ENCODE results near the gene CNTN1. TPM values are rescaled to one million over a fixed set of nuclear protein-coding genes. Genes with fewer than 3 reads are reported as not detected.
A peak's percentile ranks its signal among the peaks of the same experiment; 100 is the strongest.

The CNTN1 gene
- 1.6 to 4.1 TPM (median 1.8 TPM) in 3 replicates for total RNA-seq
- long read RNA-seq, full-length matches to known transcripts = 1 of 1 reads
- long read RNA-seq, partial matches to known transcripts = 0 of 1 reads
- long read RNA-seq, other reads (novel, unspliced or antisense) = 0 of 1 reads

DNA sequence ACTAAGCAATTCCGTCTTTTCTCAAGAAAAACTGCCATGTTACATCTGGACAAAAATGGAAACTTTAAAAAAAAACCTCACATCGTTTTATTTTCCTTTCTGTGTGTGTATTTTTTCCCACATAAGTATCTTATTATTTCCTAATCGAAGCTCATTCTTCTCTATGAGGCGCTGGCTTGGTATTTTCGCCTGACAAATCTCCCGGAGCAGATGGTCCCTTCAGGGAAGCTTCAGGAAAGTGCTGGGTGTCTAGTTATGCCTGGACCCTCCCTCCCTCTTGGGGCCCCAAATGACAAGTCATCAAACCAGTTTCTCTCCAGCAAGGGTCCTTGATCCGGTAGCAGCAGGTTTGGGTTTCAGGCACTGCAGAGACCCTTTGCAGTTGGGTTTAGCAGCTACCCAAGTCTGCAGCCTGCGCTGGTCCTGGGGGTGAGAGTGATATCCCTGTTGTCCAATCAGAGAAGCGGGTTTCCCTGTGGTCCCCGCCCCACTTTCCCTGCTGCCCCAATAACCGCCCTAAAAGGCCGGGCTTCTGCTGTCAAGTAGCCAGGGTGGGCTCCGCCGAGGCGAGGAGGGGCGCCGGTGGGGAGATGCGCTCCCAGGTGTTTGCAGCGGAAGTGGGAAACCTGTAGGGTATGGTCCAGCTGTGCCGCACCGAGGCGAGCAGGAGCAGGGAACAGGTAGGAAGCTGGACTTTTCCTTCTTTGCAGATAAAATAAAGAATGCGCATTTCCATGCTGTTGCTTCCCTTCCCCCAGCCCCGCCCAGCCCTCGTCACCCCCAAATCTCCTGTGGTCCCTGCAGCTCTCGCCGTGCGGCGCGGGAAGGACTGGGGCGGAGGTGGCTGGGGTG lies at the start of gene CNTN1:
Gene CNTN1, plus strand, starts transcription at position 527 of the 852 bp plus-strand sequence.
- TF ChIP-seq, protein P1, sequence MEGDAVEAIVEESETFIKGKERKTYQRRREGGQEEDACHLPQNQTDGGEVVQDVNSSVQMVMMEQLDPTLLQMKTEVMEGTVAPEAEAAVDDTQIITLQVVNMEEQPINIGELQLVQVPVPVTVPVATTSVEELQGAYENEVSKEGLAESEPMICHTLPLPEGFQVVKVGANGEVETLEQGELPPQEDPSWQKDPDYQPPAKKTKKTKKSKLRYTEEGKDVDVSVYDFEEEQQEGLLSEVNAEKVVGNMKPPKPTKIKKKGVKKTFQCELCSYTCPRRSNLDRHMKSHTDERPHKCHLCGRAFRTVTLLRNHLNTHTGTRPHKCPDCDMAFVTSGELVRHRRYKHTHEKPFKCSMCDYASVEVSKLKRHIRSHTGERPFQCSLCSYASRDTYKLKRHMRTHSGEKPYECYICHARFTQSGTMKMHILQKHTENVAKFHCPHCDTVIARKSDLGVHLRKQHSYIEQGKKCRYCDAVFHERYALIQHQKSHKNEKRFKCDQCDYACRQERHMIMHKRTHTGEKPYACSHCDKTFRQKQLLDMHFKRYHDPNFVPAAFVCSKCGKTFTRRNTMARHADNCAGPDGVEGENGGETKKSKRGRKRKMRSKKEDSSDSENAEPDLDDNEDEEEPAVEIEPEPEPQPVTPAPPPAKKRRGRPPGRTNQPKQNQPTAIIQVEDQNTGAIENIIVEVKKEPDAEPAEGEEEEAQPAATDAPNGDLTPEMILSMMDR (IDR thresholded peaks at IDR 0.05) = no peak
- Mint-ChIP-seq H3K27ac (ENCODE audit: unreplicated experiment) (peak within 1 kb of the TSS; percentile 32), H3K4me1 (ENCODE audit: low read depth) (peaks cover 14% of the 10 kb centered on the region), H3K9me3 (ENCODE audit: low read depth) (no peaks in the 10 kb centered on the region), H3K36me3 (ENCODE audit: low read depth) (no peaks in the 10 kb centered on the region), H3K4me3 (ENCODE audit: unreplicated experiment) (peak within 1 kb of the TSS; percentile 73), H3K27me3 (ENCODE audit: low read depth) (peaks cover 52% of the 10 kb centered on the region)
- peak; percentile 81 for DNase-seq (ENCODE audit: low spot score)

DNA sequence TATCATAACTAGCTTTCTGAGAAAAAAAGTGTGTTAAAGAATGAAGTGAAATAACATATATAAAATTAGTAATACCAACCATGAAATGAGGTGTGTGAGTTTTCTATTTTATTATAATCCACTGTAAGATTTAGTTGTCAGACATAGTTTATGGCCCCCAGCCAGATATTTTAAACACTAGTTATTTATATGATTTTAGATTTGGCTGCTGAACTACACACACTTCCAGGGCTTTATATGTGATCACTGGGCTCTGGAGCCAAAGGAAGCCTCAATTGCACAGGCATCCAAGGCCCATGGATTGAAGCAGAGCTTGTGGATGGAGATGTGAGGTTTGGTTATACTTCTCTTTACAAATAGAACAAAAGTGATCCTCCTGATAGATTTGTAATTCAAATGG lies 48.7 kb upstream of the CNTN1 start:
- no peak for DNase-seq (ENCODE audit: low spot score)
- TF ChIP-seq, protein P1 (IDR thresholded peaks at IDR 0.05) = no peak
- H3K4me1 Mint-ChIP-seq (ENCODE audit: low read depth) = peaks cover 17% of the 10 kb centered on the region
- H3K4me3 Mint-ChIP-seq (ENCODE audit: unreplicated experiment) = no peak overlapping the region
- no peaks in the 10 kb centered on the region for H3K27me3 Mint-ChIP-seq (ENCODE audit: low read depth)
- peaks cover 2% of the 10 kb centered on the region for H3K36me3 Mint-ChIP-seq (ENCODE audit: low read depth)
- no peak overlapping the region for H3K27ac Mint-ChIP-seq (ENCODE audit: unreplicated experiment)
- H3K9me3 Mint-ChIP-seq (ENCODE audit: low read depth) = peaks cover 17% of the 10 kb centered on the region

DNA sequence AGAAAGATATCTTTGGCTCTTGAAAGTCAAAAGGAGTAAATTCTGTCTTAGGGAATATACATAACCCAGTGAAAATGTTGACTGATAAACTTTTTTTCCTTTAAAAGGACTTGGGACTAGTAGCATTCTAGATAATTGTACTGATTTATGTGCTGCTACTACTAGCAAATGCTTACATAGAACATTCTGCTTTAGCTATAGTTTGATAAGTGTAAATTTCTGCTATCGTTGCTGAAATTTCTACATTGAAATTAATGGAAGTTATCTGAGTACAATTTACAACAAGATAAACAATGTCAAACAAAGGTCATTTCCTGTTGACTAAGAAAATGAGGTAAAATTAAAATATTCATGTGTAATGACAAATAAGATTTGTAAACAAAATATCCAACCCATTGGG lies 48.3 kb upstream of the CNTN1 start:
- H3K36me3 Mint-ChIP-seq (ENCODE audit: low read depth) = peaks cover 2% of the 10 kb centered on the region
- peaks cover under 1% of the 10 kb centered on the region for H3K27me3 Mint-ChIP-seq (ENCODE audit: low read depth)
- DNase-seq (ENCODE audit: low spot score) = no peak
- no peak overlapping the region for H3K4me3 Mint-ChIP-seq (ENCODE audit: unreplicated experiment)
- H3K27ac Mint-ChIP-seq (ENCODE audit: unreplicated experiment) = no peak overlapping the region
- TF ChIP-seq, protein P1 (IDR thresholded peaks at IDR 0.05) = no peak
- H3K4me1 Mint-ChIP-seq (ENCODE audit: low read depth) = peaks cover 17% of the 10 kb centered on the region
- peaks cover 17% of the 10 kb centered on the region for H3K9me3 Mint-ChIP-seq (ENCODE audit: low read depth)

DNA sequence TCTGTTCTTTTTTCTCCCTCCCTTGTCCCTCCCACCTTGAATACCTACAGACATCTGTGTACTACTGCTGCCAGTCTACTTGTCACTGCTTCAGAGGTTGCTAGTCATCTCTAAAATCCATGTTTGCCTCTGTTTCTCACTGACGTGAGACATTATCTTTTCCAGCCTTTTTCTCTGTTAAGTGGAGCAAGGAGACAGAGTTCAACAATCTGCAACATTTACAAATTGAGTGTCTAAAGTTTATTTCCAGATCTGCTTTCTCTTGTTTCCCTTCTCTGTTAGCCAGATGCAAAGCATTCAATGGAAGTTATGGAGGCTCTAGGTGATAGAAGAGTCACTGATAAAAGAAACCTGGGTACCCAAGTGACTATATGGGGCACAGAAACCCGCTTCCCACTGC lies 47.5 kb upstream of the CNTN1 start:
- Mint-ChIP-seq H3K4me1 (ENCODE audit: low read depth) (peaks cover 17% of the 10 kb centered on the region), H3K4me3 (ENCODE audit: unreplicated experiment) (no peak overlapping the region), H3K36me3 (ENCODE audit: low read depth) (no peaks in the 10 kb centered on the region), H3K27me3 (ENCODE audit: low read depth) (peaks cover 1% of the 10 kb centered on the region), H3K9me3 (ENCODE audit: low read depth) (peaks cover 12% of the 10 kb centered on the region), H3K27ac (ENCODE audit: unreplicated experiment) (no peak overlapping the region)
- DNase-seq (ENCODE audit: low spot score) = no peak
- TF ChIP-seq, protein P1 (IDR thresholded peaks at IDR 0.05) = no peak

DNA sequence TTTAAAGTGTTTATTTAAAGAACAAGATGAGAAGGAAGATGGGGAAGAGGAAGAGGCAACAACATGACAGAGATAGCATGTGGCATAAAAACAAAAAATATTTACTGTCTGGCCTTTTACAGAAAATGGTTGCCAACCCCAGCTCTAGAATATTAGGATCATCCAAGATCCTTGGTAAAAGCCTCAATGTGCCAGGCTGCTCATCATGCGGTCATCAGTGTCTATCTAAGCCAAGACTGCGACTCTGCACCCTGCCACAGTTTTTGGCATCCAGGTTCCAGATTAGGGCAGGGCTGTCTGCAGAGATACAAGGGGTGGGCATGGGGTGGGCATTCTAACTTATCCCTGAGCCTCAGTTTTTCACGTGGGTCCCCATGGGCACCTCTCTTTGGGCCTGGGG lies 46.9 kb upstream of the CNTN1 start:
- Mint-ChIP-seq H3K4me3 (ENCODE audit: unreplicated experiment) (no peak overlapping the region), H3K9me3 (ENCODE audit: low read depth) (peaks cover 8% of the 10 kb centered on the region), H3K27me3 (ENCODE audit: low read depth) (peaks cover 1% of the 10 kb centered on the region), H3K4me1 (ENCODE audit: low read depth) (peaks cover 17% of the 10 kb centered on the region), H3K36me3 (ENCODE audit: low read depth) (no peaks in the 10 kb centered on the region), H3K27ac (ENCODE audit: unreplicated experiment) (no peak overlapping the region)
- TF ChIP-seq, protein P1 (IDR thresholded peaks at IDR 0.05) = no peak
- DNase-seq (ENCODE audit: low spot score) = no peak

Measured in chondrocyte (in vitro differentiated cells).